Liver (tissue), 9 donors: ENCODE results near the gene ZFC3H1. TPM values are rescaled to one million over a fixed set of nuclear protein-coding genes. Genes with fewer than 3 reads are reported as not detected.
"Not testable (repeated sequence)": the region's sequence is repeated elsewhere in the genome, so short reads cannot be mapped to it uniquely, and the experiment has no call there.

Source experiments
- DNase-seq: peaks from one replicate; pipeline ENCODE4 v3.0.0-alpha.2; 2017; ENCODE audit warnings: low spot score
- H3K27ac ChIP-seq, 2 donors: one replicate each; pipeline ENCODE4 v1.7.0; 2013; ENCODE audit warnings: inconsistent platforms in 2 of 2, low read length in 2 of 2, control low read depth in 1 of 2, low read depth in 1 of 2, mild to moderate bottlenecking in 1 of 2
- H3K27me3 ChIP-seq, 4 donors: one replicate each; pipeline versions ENCODE4 v1.6.1 to v1.7.0; 2013; ENCODE audit warnings: low read length in 3 of 4, inconsistent platforms in 1 of 4, mild to moderate bottlenecking in 1 of 4, moderate library complexity in 1 of 4; ENCODE audit not compliant: control insufficient read depth in 4 of 4, insufficient read depth in 4 of 4
- H3K36me3 ChIP-seq, 4 donors: one replicate each; pipeline versions ENCODE4 v1.6.1 to v1.7.0; 2013; ENCODE audit warnings: low read length in 3 of 4, mild to moderate bottlenecking in 3 of 4, low read depth in 1 of 4, moderate library complexity in 1 of 4; ENCODE audit not compliant: control insufficient read depth in 4 of 4, insufficient read depth in 3 of 4
- H3K4me1 ChIP-seq, 4 donors: one replicate each; pipeline versions ENCODE4 v1.6.1 to v1.7.0; 2013; ENCODE audit warnings: low read length in 3 of 4, mild to moderate bottlenecking in 3 of 4, moderate library complexity in 1 of 4; ENCODE audit not compliant: control insufficient read depth in 4 of 4, insufficient read depth in 4 of 4
- H3K4me3 ChIP-seq, 3 donors: one replicate each; pipeline versions ENCODE4 v1.6.1 to v1.7.0; 2013; ENCODE audit warnings: low read length in 3 of 3, control low read depth in 1 of 3, low read depth in 1 of 3, mild to moderate bottlenecking in 1 of 3
- H3K9ac ChIP-seq, 2 donors: one replicate each; pipeline ENCODE4 v1.7.0; 2013; ENCODE audit warnings: low read length in 2 of 2, mild to moderate bottlenecking in 2 of 2, moderate library complexity in 2 of 2, control low read depth in 1 of 2, low read depth in 1 of 2
- H3K9me3 ChIP-seq, 4 donors: one replicate each; pipeline versions ENCODE4 v1.6.1 to v1.7.0; 2013; ENCODE audit warnings: low read length in 3 of 4; ENCODE audit not compliant: control insufficient read depth in 4 of 4
- ATF3 ChIP-seq: IDR thresholded peaks from 2 replicates; pipeline ENCODE4 v1.6.1; 2016; ENCODE audit warnings: antibody characterized with exemption
- EGR1 ChIP-seq, 2 donors: IDR thresholded peaks; 2 replicates each; pipeline ENCODE4 v1.6.1; 2016 to 2018; ENCODE audit warnings: antibody characterized with exemption in 2 of 2, low read depth in 2 of 2
- FOXA1 ChIP-seq: IDR thresholded peaks from 2 replicates; pipeline ENCODE4 v1.6.1; 2016; ENCODE audit warnings: antibody characterized with exemption
- FOXA2 ChIP-seq: IDR thresholded peaks from 2 replicates; pipeline ENCODE4 v1.6.1; 2016; ENCODE audit warnings: antibody characterized with exemption
- GABPA ChIP-seq, 2 donors: IDR thresholded peaks in 1 of 2; conservative IDR thresholded peaks in 1 of 2; 2 replicates each; pipeline ENCODE4 v1.6.1; 2016; ENCODE audit warnings: antibody characterized with exemption in 2 of 2, mild to moderate bottlenecking in 1 of 2, moderate library complexity in 1 of 2
- HNF4A ChIP-seq, 2 donors: conservative IDR thresholded peaks; 2 replicates each; pipeline ENCODE4 v1.6.1; 2016; ENCODE audit warnings: antibody characterized with exemption in 2 of 2, mild to moderate bottlenecking in 2 of 2
- HNF4G ChIP-seq: IDR thresholded peaks from 2 replicates; pipeline ENCODE4 v1.6.1; 2016; ENCODE audit warnings: antibody characterized with exemption
- JUND ChIP-seq, 2 donors: IDR thresholded peaks; 2 replicates each; pipeline ENCODE4 v1.6.1; 2016; ENCODE audit warnings: antibody characterized with exemption in 2 of 2
- NR2F2 ChIP-seq: IDR thresholded peaks from 2 replicates; pipeline ENCODE4 v1.6.1; 2016; ENCODE audit warnings: antibody characterized with exemption
- RAD21 ChIP-seq, 2 donors: IDR thresholded peaks; 2 replicates each; pipeline ENCODE4 v1.6.1; 2016; ENCODE audit warnings: antibody characterized with exemption in 2 of 2, mild to moderate bottlenecking in 2 of 2
- RXRA ChIP-seq, 2 donors: IDR thresholded peaks; 2 replicates each; pipeline ENCODE4 v1.6.1; 2017 to 2018; ENCODE audit warnings: antibody characterized with exemption in 2 of 2, mild to moderate bottlenecking in 1 of 2
- SP1 ChIP-seq: IDR thresholded peaks from 2 replicates; pipeline ENCODE4 v1.6.1; 2018; ENCODE audit warnings: antibody characterized with exemption, mild to moderate bottlenecking
- TAF1 ChIP-seq: conservative IDR thresholded peaks from 2 replicates; pipeline ENCODE4 v1.6.1; 2016; ENCODE audit warnings: antibody characterized with exemption, mild to moderate bottlenecking
- YY1 ChIP-seq: IDR thresholded peaks from 2 replicates; pipeline ENCODE4 v1.6.1; 2016; ENCODE audit warnings: antibody characterized with exemption, mild to moderate bottlenecking
- ZBTB33 ChIP-seq: IDR thresholded peaks from 2 replicates; pipeline ENCODE4 v1.6.1; 2016; ENCODE audit warnings: antibody characterized with exemption
- WGBS: extraction: QIAGEN DNeasy Blood & Tissue Kit; methylation state at CpG from one replicate; pipeline ENCODE4 v1.1.7; 2013; 5-methylcytosine and 5-hydroxymethylcytosine counted together
- polyA plus RNA-seq, 2 donors: library from polyadenylated mRNA; stranded (reverse) in 1 of 2; unstranded in 1 of 2; fragments of 200-250 nt in 1 of 2; fragments of >200 nt in 1 of 2; fragmentation: Nextera tagmentation in 1 of 2; extraction: Ambion mirVana in 1 of 2; gene quantifications; one replicate each; pipeline versions ENCODE4 v1.2.1 to v1.2.3, GENCODE V29; 2013 to 2015
- total RNA-seq, 2 donors: library from RNA; depleted of rRNA; stranded (reverse); fragments of >200 nt; gene quantifications; one replicate each; pipeline ENCODE4 v1.2.3, GENCODE V29; 2014
- TF ChIP-seq, protein P1 (sequence below): fragments of 150-350 bp; IDR thresholded peaks from 2 replicates; pipeline ENCODE4 v1.5.1; 2017; ENCODE audit warnings: improper control_type of control experiment, low read depth, low read length; ENCODE audit not compliant: missing input control
- TF ChIP-seq, protein P2 (sequence below): IDR thresholded peaks from 2 replicates; pipeline ENCODE4 v1.6.1; 2016; ENCODE audit warnings: antibody characterized with exemption
- donor health status: healthy.
- donor health status: healthy.
- donor health status: healthy.
- donor health status: healthy.
- donor health status: healthy.

The ZFC3H1 gene
- total and polyA plus RNA-seq, 4 donors, result 3.4 to 32.3 (median 8.6) TPM

DNA sequence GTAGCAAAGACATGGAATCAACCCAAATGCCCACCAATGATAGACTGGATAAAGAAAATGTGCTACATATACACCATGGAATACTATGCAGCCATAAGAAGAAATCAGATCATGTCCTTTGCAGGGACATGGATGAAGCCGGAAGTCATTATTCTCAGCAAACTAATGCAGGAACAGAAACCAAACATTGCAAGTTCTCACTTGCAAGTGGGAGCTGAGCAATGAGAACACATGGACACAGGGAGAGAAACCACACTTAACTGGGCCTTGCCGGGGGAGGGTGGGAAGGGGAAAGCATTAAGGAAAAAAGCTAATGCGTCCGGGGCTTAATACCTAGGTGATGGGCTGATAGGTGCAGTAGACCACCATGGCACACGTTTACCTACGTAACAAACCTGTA, 93.8 kb downstream of the ZFC3H1 start:
- H3K36me3 ChIP-seq, H3K4me3 ChIP-seq, H3K4me1 ChIP-seq, H3K9me3 ChIP-seq, H3K27me3 ChIP-seq, H3K27ac ChIP-seq, DNase-seq, H3K9ac ChIP-seq: not testable (repeated sequence)
- 96% methylated on average over 6 of the region's 6 CpGs for WGBS

GRCh38 chr12:71567537-71567936, 96.1 kb downstream of the ZFC3H1 start:
- no peak overlapping the region for H3K4me3 ChIP-seq
- no peak overlapping the region for H3K27ac ChIP-seq
- H3K9me3 ChIP-seq, result no peaks in the 10 kb centered on the region
- H3K4me1 ChIP-seq, result no peaks in the 10 kb centered on the region
- WGBS, result 79% methylated on average over 3 of the region's 3 CpGs
- TF ChIP-seq, protein P1, sequence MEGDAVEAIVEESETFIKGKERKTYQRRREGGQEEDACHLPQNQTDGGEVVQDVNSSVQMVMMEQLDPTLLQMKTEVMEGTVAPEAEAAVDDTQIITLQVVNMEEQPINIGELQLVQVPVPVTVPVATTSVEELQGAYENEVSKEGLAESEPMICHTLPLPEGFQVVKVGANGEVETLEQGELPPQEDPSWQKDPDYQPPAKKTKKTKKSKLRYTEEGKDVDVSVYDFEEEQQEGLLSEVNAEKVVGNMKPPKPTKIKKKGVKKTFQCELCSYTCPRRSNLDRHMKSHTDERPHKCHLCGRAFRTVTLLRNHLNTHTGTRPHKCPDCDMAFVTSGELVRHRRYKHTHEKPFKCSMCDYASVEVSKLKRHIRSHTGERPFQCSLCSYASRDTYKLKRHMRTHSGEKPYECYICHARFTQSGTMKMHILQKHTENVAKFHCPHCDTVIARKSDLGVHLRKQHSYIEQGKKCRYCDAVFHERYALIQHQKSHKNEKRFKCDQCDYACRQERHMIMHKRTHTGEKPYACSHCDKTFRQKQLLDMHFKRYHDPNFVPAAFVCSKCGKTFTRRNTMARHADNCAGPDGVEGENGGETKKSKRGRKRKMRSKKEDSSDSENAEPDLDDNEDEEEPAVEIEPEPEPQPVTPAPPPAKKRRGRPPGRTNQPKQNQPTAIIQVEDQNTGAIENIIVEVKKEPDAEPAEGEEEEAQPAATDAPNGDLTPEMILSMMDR, result no peak
- TF ChIP-seq JUND (IDR thresholded peaks at IDR 0.05), result no peak
- TF ChIP-seq ZBTB33, result no peak
- TF ChIP-seq, protein P2, sequence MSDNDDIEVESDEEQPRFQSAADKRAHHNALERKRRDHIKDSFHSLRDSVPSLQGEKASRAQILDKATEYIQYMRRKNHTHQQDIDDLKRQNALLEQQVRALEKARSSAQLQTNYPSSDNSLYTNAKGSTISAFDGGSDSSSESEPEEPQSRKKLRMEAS, result no peak
- TF ChIP-seq HNF4G, result no peak
- no peak for TF ChIP-seq FOXA2
- TF ChIP-seq NR2F2, result no peak
- TF ChIP-seq ATF3, result no peak
- TF ChIP-seq RAD21 (IDR thresholded peaks at IDR 0.05), result no peak
- TF ChIP-seq YY1, result no peak
- TF ChIP-seq SP1, result no peak
- TF ChIP-seq FOXA1, result no peak
- no peak for TF ChIP-seq HNF4A (conservative IDR thresholded peaks at IDR 0.05)
- TF ChIP-seq EGR1 (IDR thresholded peaks at IDR 0.05; ENCODE audit: low read depth in 2 of 2), result no peak
- no peak overlapping the region for H3K9ac ChIP-seq
- no peaks in the 10 kb centered on the region for H3K36me3 ChIP-seq
- no peak for DNase-seq
- H3K27me3 ChIP-seq, result no peaks in the 10 kb centered on the region

DNA sequence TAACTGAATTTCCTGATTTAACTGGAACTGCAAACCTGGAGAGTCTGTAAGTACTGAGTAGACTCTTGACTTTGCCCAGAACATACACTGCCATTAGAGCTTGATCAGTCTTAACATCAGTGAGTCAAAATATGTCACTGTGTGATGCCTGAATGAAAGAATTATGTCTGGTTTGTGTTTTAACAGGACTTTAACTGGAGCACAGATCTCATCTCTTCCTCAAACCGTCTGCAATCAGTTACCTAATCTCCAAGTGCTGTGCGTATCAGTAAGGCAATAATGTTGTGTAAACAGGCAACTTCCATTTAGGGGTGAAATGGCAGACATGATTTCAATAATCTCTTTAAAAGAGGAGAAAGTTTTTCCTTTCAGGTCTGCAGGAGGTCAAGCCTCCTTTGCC, 97.0 kb downstream of the ZFC3H1 start:
- no peaks in the 10 kb centered on the region for H3K27me3 ChIP-seq
- no peak overlapping the region for H3K9ac ChIP-seq
- no peak overlapping the region for H3K4me3 ChIP-seq
- WGBS, result 65% methylated on average over 2 of the region's 2 CpGs
- no peaks in the 10 kb centered on the region for H3K9me3 ChIP-seq
- H3K27ac ChIP-seq, result no peak overlapping the region
- no peaks in the 10 kb centered on the region for H3K36me3 ChIP-seq
- no peaks in the 10 kb centered on the region for H3K4me1 ChIP-seq
- no peak for DNase-seq
- TF ChIP-seq HNF4A (conservative IDR thresholded peaks at IDR 0.05) (no peak), ATF3 (no peak), JUND (IDR thresholded peaks at IDR 0.05) (no peak), RXRA (IDR thresholded peaks at IDR 0.05) (no peak), FOXA1 (no peak), FOXA2 (no peak), HNF4G (no peak), RAD21 (IDR thresholded peaks at IDR 0.05) (no peak), TAF1 (no peak), GABPA (IDR thresholded peaks at IDR 0.05 in 1 of 2, conservative IDR thresholded peaks at IDR 0.05 in 1 of 2) (no peak), ZBTB33 (no peak)
- TF ChIP-seq, protein P1, result no peak
